Measurements from ENCODE around the gene TNIK. TPM values are rescaled to one million over a fixed set of nuclear protein-coding genes. Genes with fewer than 3 reads are reported as not detected.

The TNIK gene
- total RNA-seq, 1 experiment from 2014 or later, result 7.0 TPM

DNA sequence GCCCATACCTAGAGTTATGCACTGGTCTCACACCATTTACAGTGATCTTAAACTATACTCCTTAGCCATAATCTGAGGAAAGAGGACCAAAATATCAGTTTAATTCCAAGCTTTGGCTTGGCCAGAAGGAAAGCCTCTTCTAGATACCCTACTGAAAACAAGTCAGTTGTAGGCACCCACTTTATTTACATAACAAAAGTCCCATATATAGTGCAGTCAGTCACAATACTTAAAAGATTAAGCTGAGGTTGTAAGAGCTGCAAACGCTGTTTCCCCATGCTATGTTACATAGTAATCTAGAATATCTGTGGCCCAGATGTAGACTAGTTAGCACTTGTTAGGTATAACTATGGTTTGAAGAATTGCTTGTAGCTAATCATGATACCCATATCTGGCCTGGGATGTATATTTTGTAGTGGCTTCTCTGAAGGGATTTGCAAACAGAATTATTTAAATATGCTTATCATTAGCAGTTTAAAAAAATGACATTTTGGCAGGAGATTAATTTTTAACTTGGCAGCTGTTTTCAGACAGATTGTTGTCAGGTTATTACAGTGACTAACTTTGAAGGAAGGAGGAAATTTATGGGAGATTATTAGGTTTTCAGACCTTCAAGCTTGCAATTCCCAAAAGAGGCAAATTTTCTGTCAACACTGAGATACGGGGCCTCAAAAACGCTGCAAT is 273.2 kb downstream of the TNIK start:
- CTCF ChIA-PET, result no interaction called here
- no peaks in the 10 kb centered on the region for H3K27me3 ChIP-seq (ENCODE audit: low read length)
- H3K4me3 ChIP-seq (ENCODE audit: low read length), result no peak overlapping the region
- POLR2A ChIA-PET (ENCODE audit: unreplicated experiment), result no interaction called here
- intact Hi-C loops (cut with micrococcal nuclease), result loop anchor here (1.0 to 5.0 kb wide), 4 partner anchors 95 to 380 kb away; partner anchors contain the start of gene TNIK
- H3K79me2 ChIP-seq (ENCODE audit: low read length), result no peaks in the 10 kb centered on the region
- no peak overlapping the region for H3K9ac ChIP-seq (ENCODE audit: low read length)
- TF ChIP-seq, protein P1, sequence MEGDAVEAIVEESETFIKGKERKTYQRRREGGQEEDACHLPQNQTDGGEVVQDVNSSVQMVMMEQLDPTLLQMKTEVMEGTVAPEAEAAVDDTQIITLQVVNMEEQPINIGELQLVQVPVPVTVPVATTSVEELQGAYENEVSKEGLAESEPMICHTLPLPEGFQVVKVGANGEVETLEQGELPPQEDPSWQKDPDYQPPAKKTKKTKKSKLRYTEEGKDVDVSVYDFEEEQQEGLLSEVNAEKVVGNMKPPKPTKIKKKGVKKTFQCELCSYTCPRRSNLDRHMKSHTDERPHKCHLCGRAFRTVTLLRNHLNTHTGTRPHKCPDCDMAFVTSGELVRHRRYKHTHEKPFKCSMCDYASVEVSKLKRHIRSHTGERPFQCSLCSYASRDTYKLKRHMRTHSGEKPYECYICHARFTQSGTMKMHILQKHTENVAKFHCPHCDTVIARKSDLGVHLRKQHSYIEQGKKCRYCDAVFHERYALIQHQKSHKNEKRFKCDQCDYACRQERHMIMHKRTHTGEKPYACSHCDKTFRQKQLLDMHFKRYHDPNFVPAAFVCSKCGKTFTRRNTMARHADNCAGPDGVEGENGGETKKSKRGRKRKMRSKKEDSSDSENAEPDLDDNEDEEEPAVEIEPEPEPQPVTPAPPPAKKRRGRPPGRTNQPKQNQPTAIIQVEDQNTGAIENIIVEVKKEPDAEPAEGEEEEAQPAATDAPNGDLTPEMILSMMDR (conservative IDR thresholded peaks at IDR 0.05; ENCODE audit: low read depth, low read length), result no peak
- no peaks in the 10 kb centered on the region for H3K36me3 ChIP-seq (ENCODE audit: low read depth, low read length)
- DNase-seq, result no peak
- H3K9me3 ChIP-seq (ENCODE audit: low read length), result no peaks in the 10 kb centered on the region
- H4K20me1 ChIP-seq (ENCODE audit: low read length), result no peaks in the 10 kb centered on the region
- peaks cover 18% of the 10 kb centered on the region for H3K4me1 ChIP-seq (ENCODE audit: insufficient read depth, low read length)
- no peaks in the 10 kb centered on the region for H3K9me2 ChIP-seq (replicated peaks; ENCODE audit: low read length)
- H3F3A ChIP-seq (ENCODE audit: low read length, unreplicated experiment), result no peaks in the 10 kb centered on the region
- no TSS peak for BruUV-seq (replicated peaks)
- H3K27ac ChIP-seq (ENCODE audit: low read length), result no peak overlapping the region
- no peak for ATAC-seq
- no peak overlapping the region for H3K4me2 ChIP-seq (ENCODE audit: low read length)
- H2AFZ ChIP-seq (ENCODE audit: low read length), result no peak overlapping the region

DNA sequence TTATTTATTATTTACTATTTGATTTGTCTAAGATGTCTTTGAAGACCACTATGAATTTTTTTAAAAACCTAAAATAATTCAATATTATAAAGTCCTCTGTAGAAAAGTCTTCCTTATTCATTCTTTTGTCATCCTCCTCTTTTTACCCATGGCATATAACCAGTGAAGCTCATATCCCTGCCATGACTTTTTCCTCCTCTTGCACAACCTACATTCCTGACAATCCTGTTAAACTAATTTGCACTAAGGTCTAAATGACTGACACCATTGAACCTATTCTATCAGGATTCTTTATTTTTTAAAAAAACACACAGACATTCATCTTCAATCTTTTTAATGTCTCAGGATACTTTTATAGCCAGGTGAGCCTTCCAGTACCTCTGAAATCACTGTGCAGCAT is 273.8 kb downstream of the TNIK start:
- ChIA-PET CTCF (no interaction called here), POLR2A (ENCODE audit: unreplicated experiment) (no interaction called here)
- H3K9ac ChIP-seq (ENCODE audit: low read length), result no peak overlapping the region
- BruUV-seq (replicated peaks), result no TSS peak
- no peak overlapping the region for H3K4me3 ChIP-seq (ENCODE audit: low read length)
- TF ChIP-seq, protein P1 (conservative IDR thresholded peaks at IDR 0.05; ENCODE audit: low read depth, low read length), result no peak
- TF ChIP-seq EZH2 (IDR thresholded peaks at IDR 0.05; ENCODE audit: low read length, unreplicated experiment), result no peak
- no peak for TF ChIP-seq EZH2phosphoT487 (IDR thresholded peaks at IDR 0.05; ENCODE audit: borderline replicate concordance, low read length)
- no peaks in the 10 kb centered on the region for H3K9me2 ChIP-seq (replicated peaks; ENCODE audit: low read length)
- no peaks in the 10 kb centered on the region for H4K20me1 ChIP-seq (ENCODE audit: low read length)
- DNase-seq, result no peak
- H3K27ac ChIP-seq (ENCODE audit: low read length), result no peak overlapping the region
- no peaks in the 10 kb centered on the region for H3F3A ChIP-seq (ENCODE audit: low read length, unreplicated experiment)
- no peaks in the 10 kb centered on the region for H3K27me3 ChIP-seq (ENCODE audit: low read length)
- no peak overlapping the region for H3K4me2 ChIP-seq (ENCODE audit: low read length)
- H3K9me3 ChIP-seq (ENCODE audit: low read length), result no peaks in the 10 kb centered on the region
- no peak for ATAC-seq
- no peaks in the 10 kb centered on the region for H3K36me3 ChIP-seq (ENCODE audit: low read depth, low read length)
- H2AFZ ChIP-seq (ENCODE audit: low read length), result no peak overlapping the region
- H3K4me1 ChIP-seq (ENCODE audit: insufficient read depth, low read length), result peaks cover 16% of the 10 kb centered on the region
- no peaks in the 10 kb centered on the region for H3K79me2 ChIP-seq (ENCODE audit: low read length)
- intact Hi-C loops (cut with micrococcal nuclease), result loop anchor here (5.0 kb wide), 2 partner anchors 96 to 336 kb away; no protein-coding TSS in a partner anchor

- H4K20me1 ChIP-seq (ENCODE audit: low read length), result no peaks in the 10 kb centered on the region
- no peak overlapping the region for H3K4me2 ChIP-seq (ENCODE audit: low read length)
- no peak overlapping the region for H3K9ac ChIP-seq (ENCODE audit: low read length)
- ATAC-seq (no peak), DNase-seq (no peak)
- no peaks in the 10 kb centered on the region for H3K79me2 ChIP-seq (ENCODE audit: low read length)
- H3F3A ChIP-seq (ENCODE audit: low read length, unreplicated experiment), result no peaks in the 10 kb centered on the region
- H3K4me3 ChIP-seq (ENCODE audit: low read length), result no peak overlapping the region
- BruUV-seq (replicated peaks), result no TSS peak
- ChIA-PET CTCF (no interaction called here), POLR2A (ENCODE audit: unreplicated experiment) (no interaction called here)
- no peaks in the 10 kb centered on the region for H3K9me2 ChIP-seq (replicated peaks; ENCODE audit: low read length)
- peaks cover 12% of the 10 kb centered on the region for H3K4me1 ChIP-seq (ENCODE audit: insufficient read depth, low read length)
- no peaks in the 10 kb centered on the region for H3K27me3 ChIP-seq (ENCODE audit: low read length)
- intact Hi-C loops (cut with micrococcal nuclease), result loop anchor here (5.0 kb wide), 2 partner anchors 96 to 336 kb away; no protein-coding TSS in a partner anchor
- H3K36me3 ChIP-seq (ENCODE audit: low read depth, low read length), result no peaks in the 10 kb centered on the region
- no peaks in the 10 kb centered on the region for H3K9me3 ChIP-seq (ENCODE audit: low read length)
- TF ChIP-seq, protein P1 (conservative IDR thresholded peaks at IDR 0.05; ENCODE audit: low read depth, low read length), result no peak
- TF ChIP-seq EZH2 (IDR thresholded peaks at IDR 0.05; ENCODE audit: low read length, unreplicated experiment), result no peak
- no peak for TF ChIP-seq EZH2phosphoT487 (IDR thresholded peaks at IDR 0.05; ENCODE audit: borderline replicate concordance, low read length)
- no peak overlapping the region for H2AFZ ChIP-seq (ENCODE audit: low read length)
- no peak overlapping the region for H3K27ac ChIP-seq (ENCODE audit: low read length)
Measured at GRCh38 chr3:171185959-171186358, 274.2 kb downstream of the TNIK start.
